Nephron progenitor cell (in vitro differentiated cells): Measurements from ENCODE around the gene TRIM50.

Source experiments
- DNase-seq: peaks from one replicate; pipeline ENCODE4 v3.0.0; 2021
- H3K27ac Mint-ChIP-seq: 2 replicates; pipeline ENCODE4 v1.8.0; 2021; ENCODE audit warnings: mild to moderate bottlenecking, moderate library complexity, mixed read lengths
- H3K27me3 Mint-ChIP-seq: 2 replicates; pipeline ENCODE4 v1.8.0; 2021; ENCODE audit warnings: mild to moderate bottlenecking, low read depth, mixed read lengths; ENCODE audit not compliant: poor library complexity
- H3K36me3 Mint-ChIP-seq: 2 replicates; pipeline ENCODE4 v1.8.0; 2021; ENCODE audit warnings: low read depth, mixed read lengths
- H3K4me1 Mint-ChIP-seq: 2 replicates; pipeline ENCODE4 v1.8.0; 2021; ENCODE audit warnings: mixed read lengths
- H3K4me3 Mint-ChIP-seq: 2 replicates; pipeline ENCODE4 v1.8.0; 2021; ENCODE audit warnings: mild to moderate bottlenecking, moderate library complexity, mixed read lengths
- H3K9me3 Mint-ChIP-seq: 2 replicates; pipeline ENCODE4 v1.8.0; 2021; ENCODE audit warnings: mild to moderate bottlenecking, moderate library complexity, mixed read lengths
- TF ChIP-seq, protein P1 (sequence below): fragments of 200-600 bp; sonication (generic); IDR thresholded peaks from 2 replicates; pipeline ENCODE4 v1.5.0; 2021; ENCODE audit warnings: antibody characterized with exemption

The TRIM50 gene

GRCh38 chr7:73351447-73352167 is 23.7 kb upstream of the TRIM50 start:
- no peak overlapping the region for H3K4me3 Mint-ChIP-seq
- H3K36me3 Mint-ChIP-seq: peaks cover 11% of the 10 kb centered on the region
- H3K27ac Mint-ChIP-seq: peak overlapping the region; percentile 46
- H3K27me3 Mint-ChIP-seq: peaks cover 4% of the 10 kb centered on the region
- TF ChIP-seq, protein P1, sequence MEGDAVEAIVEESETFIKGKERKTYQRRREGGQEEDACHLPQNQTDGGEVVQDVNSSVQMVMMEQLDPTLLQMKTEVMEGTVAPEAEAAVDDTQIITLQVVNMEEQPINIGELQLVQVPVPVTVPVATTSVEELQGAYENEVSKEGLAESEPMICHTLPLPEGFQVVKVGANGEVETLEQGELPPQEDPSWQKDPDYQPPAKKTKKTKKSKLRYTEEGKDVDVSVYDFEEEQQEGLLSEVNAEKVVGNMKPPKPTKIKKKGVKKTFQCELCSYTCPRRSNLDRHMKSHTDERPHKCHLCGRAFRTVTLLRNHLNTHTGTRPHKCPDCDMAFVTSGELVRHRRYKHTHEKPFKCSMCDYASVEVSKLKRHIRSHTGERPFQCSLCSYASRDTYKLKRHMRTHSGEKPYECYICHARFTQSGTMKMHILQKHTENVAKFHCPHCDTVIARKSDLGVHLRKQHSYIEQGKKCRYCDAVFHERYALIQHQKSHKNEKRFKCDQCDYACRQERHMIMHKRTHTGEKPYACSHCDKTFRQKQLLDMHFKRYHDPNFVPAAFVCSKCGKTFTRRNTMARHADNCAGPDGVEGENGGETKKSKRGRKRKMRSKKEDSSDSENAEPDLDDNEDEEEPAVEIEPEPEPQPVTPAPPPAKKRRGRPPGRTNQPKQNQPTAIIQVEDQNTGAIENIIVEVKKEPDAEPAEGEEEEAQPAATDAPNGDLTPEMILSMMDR: no peak
- no peak for DNase-seq
- peaks cover 30% of the 10 kb centered on the region for H3K4me1 Mint-ChIP-seq
- H3K9me3 Mint-ChIP-seq: peaks cover 25% of the 10 kb centered on the region

DNA sequence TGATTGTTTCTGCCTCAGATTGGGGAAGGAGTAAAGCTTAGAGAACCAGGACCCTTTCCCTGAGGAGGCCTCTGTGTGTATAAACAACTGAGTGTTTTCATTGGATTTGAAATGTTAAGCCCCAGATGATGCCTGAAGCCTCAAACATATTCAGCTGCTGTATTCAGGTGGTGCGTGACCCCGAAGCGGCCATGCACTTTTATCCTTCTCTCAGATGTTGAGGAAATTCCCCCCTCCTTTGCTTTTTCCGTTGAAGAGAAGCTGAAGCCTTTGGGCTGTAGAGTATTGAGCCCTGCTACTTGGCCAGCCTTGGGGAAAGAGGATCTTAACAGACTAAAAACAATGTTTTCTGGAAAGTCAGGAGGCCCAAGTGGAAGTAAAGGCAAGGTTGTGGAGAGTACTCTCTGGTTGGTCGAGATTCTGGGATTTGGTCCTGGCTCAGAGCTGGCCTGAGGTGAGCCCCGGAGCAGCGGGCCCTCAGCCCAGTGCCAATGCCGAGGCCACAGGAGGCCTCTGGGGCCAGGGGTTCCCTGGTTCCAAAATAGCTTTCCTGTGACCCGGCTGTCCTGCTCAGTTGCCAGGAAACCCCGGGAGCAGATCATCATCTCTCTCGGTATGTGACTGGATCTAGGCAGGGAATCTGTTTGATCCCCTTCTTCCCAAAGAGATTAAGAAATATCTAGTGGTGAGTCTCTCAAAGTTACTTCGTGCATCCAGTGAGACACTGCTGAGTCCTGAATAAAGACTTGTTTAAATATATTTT is 22.6 kb upstream of the TRIM50 start:
- H3K4me3 Mint-ChIP-seq: no peak overlapping the region
- H3K36me3 Mint-ChIP-seq: peaks cover 11% of the 10 kb centered on the region
- no peak for DNase-seq
- H3K4me1 Mint-ChIP-seq: peaks cover 40% of the 10 kb centered on the region
- H3K9me3 Mint-ChIP-seq: peaks cover 25% of the 10 kb centered on the region
- TF ChIP-seq, protein P1: no peak
- H3K27ac Mint-ChIP-seq: peak overlapping the region; percentile 89
- peaks cover 6% of the 10 kb centered on the region for H3K27me3 Mint-ChIP-seq

DNA sequence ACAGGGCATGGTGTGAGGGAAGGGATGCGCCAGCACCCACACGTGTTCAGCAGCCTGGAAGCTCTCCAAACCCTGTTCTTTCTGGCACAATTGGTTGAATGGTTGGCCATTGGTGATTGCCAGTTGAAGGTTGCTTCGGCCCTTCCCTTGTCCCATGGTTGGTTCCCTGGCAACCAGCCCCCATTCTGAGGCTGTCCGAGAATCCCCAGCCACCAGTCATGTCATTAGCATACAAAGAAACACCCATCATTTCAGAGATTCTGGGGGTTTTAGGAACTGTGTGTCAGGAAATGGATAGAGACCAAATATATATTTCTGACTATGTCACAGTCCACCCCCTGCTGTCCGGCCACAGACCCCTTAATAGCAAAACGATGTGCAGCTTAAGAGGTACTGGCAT is 21.9 kb upstream of the TRIM50 start:
- TF ChIP-seq, protein P1: no peak
- Mint-ChIP-seq H3K4me1 (peaks cover 36% of the 10 kb centered on the region), H3K9me3 (peaks cover 25% of the 10 kb centered on the region), H3K27me3 (peaks cover 6% of the 10 kb centered on the region), H3K36me3 (peaks cover 11% of the 10 kb centered on the region), H3K27ac (peak overlapping the region; percentile 89), H3K4me3 (no peak overlapping the region)
- DNase-seq: no peak

DNA sequence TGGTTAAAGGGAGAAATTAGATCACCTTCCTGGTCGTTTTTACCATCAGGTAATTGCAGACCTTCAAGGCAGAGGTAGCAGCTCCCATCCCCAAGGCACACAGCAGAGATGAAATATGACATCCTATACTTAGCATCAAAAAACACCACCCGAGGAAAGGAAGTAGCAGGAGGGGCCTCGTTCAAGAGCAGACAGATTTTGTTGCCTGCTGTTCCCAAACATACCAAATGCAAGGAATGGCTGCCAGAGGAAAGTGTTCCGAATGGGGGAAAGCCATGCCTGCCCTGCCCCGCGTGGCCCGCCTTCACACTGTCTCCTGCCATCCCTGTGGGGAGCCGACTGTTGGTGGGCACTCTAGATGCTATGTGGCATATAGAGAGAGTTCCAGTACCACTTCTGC is 18.1 kb upstream of the TRIM50 start:
- H3K4me1 Mint-ChIP-seq: peaks cover 54% of the 10 kb centered on the region
- TF ChIP-seq, protein P1: no peak
- H3K27me3 Mint-ChIP-seq: peaks cover 7% of the 10 kb centered on the region
- H3K9me3 Mint-ChIP-seq: peaks cover 3% of the 10 kb centered on the region
- no peak overlapping the region for H3K4me3 Mint-ChIP-seq
- peak overlapping the region; percentile 71 for H3K27ac Mint-ChIP-seq
- DNase-seq: no peak
- H3K36me3 Mint-ChIP-seq: no peaks in the 10 kb centered on the region

GRCh38 chr7:73345538-73345937 is 17.7 kb upstream of the TRIM50 start:
- Mint-ChIP-seq H3K9me3 (peaks cover 3% of the 10 kb centered on the region), H3K36me3 (no peaks in the 10 kb centered on the region), H3K27me3 (peaks cover 9% of the 10 kb centered on the region), H3K4me1 (peaks cover 51% of the 10 kb centered on the region), H3K4me3 (no peak overlapping the region), H3K27ac (no peak overlapping the region)
- DNase-seq: no peak
- TF ChIP-seq, protein P1: no peak
